Upper lobe of left lung (tissue), 6 donors: Measurements from ENCODE around the gene CCDC57. TPM values are rescaled to one million over a fixed set of nuclear protein-coding genes. Genes with fewer than 3 reads are reported as not detected.
"Not testable (repeated sequence)": the region's sequence is repeated elsewhere in the genome, so short reads cannot be mapped to it uniquely, and the experiment has no call there.

Experiments used
- ATAC-seq, 2 donors: fragments of 200-7000 bp; cut with Tn5 transposase; one replicate each; pipeline ENCODE4 v1.9.1; 2022; ENCODE audit warnings: mild to moderate bottlenecking in 2 of 2, moderate library complexity in 2 of 2; ENCODE audit not compliant: low FRiP score in 2 of 2
- DNase-seq, 2 donors: peaks; one replicate each; pipeline ENCODE4 v3.0.0-alpha.2; 2019 to 2020
- H3K27ac ChIP-seq, 4 donors: fragments of 200-600 bp; sonication (generic); one replicate each; pipeline ENCODE4 v1.5.1; 2016 to 2019
- H3K27me3 ChIP-seq, 4 donors: fragments of 200-600 bp; sonication (generic); one replicate each; pipeline ENCODE4 v1.5.1; 2017 to 2019
- H3K36me3 ChIP-seq, 4 donors: fragments of 200-600 bp; sonication (generic); one replicate each; pipeline ENCODE4 v1.5.1; 2016 to 2019
- H3K4me1 ChIP-seq, 4 donors: fragments of 200-600 bp; sonication (generic); one replicate each; pipeline ENCODE4 v1.5.1; 2018 to 2019
- H3K4me3 ChIP-seq, 4 donors: fragments of 200-600 bp; sonication (generic); one replicate each; pipeline ENCODE4 v1.5.1; 2017 to 2019; ENCODE audit warnings: mild to moderate bottlenecking in 2 of 4, moderate library complexity in 1 of 4
- H3K9me3 ChIP-seq, 4 donors: fragments of 200-600 bp; sonication (generic); one replicate each; pipeline ENCODE4 v1.5.1; 2018 to 2019
- EP300 ChIP-seq, 4 donors: sonication (generic); formaldehyde crosslinking; IDR thresholded peaks; one replicate each; pipeline ENCODE4 v1.5.1; 2017; ENCODE audit warnings: antibody characterized with exemption in 4 of 4, control low read depth in 2 of 4
- POLR2A ChIP-seq, 4 donors: fragments of 450-650 bp; IDR thresholded peaks; one replicate each; pipeline ENCODE4 v1.5.1; 2016 to 2017; ENCODE audit warnings: antibody characterized with exemption in 4 of 4, mild to moderate bottlenecking in 2 of 4
- POLR2AphosphoS5 ChIP-seq, 2 donors: sonication (generic); formaldehyde crosslinking; IDR thresholded peaks; one replicate each; pipeline ENCODE4 v1.5.1; 2017; ENCODE audit warnings: antibody characterized with exemption in 2 of 2
- WGBS, 2 donors: methylation state at CpG; one replicate each; pipeline ENCODE4 v1.1.5; 2017 to 2018; 5-methylcytosine and 5-hydroxymethylcytosine counted together
- total RNA-seq, 6 donors: library from RNA; depleted of rRNA in 4 of 6; stranded (reverse); fragments of >200 nt in 4 of 6; gene quantifications; one replicate each; pipeline versions ENCODE4 v1.1.0 to v1.2.1, GENCODE V29; 2016 to 2021
- TF ChIP-seq, protein P1 (sequence below), 6 experiments: fragments of 450-650 bp in 4 of 6; fragments of 200-600 bp in 2 of 6; sonication (generic) in 2 of 6; IDR thresholded peaks; one replicate each; pipeline ENCODE4 v1.5.1; 2016 to 2019; ENCODE audit warnings: antibody characterized with exemption in 6 of 6
- donor health status: DM: no; HTN: no; CAD: no; lungs with moderate emphysema.
- donor health status: DM: no; HTN: yes; CAD: no; lungs with severe emphysema.

The CCDC57 gene, protein sequence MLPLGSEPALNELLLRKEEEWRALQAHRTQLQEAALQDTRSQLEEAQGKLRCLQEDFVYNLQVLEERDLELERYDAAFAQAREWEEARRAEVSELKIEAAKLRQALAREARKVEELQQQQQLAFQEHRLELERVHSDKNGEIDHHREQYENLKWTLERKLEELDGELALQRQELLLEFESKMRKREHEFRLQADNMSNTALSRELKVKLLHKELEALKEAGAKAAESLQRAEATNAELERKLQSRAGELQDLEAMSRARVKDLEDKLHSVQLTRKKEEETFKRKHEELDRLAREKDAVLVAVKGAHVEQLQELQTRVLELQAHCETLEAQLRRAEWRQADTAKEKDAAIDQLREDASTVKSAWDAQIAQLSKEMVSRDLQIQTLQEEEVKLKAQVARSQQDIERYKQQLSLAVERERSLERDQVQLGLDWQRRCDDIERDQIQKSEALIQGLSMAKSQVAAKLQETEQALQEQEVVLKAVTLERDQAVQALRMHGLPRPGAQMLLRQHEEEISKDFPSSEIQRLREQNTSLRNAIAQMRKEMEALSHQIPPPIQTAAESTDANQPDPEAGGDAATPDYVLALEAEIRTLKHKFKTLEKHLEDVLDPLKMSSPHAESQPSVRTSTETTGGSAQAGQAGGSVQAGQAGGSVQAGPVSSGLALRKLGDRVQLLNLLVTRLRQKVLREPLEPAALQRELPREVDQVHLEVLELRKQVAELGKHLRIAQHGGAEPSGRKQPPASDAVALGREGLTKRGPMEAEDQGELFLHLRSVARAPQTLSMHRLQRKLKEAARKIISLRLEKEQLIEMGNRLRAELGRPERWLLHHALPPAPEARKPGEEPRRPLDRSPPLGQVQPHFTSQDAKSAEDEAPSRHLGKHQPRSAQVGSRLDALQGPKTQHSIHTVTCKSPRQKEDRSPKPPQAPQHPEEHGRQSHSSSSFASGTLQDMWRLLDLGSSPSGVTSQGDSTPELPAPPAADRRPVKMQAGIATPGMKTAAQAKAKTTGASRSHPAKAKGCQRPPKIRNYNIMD
- 100 to 1,000 TPM in 2 of 6 donors, 10 to 100 TPM in 4; 52.9 to 204 (median 71.8) TPM for total RNA-seq

DNA sequence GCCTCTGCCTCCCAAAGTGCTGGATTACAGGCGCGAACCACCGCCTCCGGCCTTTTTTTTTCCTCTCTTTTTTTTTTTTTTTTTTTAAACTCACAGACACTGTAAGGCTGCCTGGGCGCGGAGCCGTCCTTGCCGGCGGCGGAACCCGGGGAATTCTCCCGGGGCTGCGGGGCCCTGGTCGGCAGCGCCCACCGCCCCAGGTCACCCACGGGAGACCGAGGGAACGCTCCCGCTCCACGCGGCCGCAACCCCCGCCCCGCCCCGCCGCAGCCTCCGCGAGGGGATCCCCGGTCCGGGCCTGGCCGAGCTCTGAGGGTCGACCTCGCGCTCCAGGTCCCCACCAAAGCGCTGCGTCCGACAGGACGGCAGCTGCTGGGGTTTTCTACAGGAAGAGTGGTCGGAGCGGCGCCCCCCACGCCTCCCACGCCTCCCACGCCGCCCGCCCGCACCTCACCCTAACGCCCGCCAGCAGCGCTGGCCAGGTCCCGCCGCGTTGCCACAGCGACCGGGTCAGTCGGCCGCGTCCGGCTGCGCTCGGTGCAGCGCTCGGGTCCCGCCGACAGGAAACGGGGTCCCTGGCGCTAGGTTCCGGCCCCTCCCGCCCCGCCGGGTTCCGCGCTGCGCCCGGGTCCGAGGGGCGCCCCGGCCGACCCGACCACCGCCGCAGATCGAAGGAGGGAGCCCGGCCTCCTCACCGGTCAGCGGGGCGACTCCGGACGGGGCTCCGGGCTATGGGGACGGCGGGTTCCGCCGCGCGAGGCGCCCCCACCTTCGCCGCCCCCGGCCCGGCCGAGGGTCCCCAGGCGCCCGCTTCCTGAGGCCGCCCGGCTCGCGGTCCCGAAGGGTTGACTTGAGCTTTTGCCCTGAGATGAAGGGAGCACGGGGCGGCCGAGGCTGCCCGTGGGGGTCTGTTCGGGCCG is at the start of gene CCDC57:
TSS of gene CCDC57 (minus strand) at position 512 of the 920 bp plus-strand sequence. CDS start 10,898 bp downstream, outside the sequence.
- Histone ChIP-seq H3K36me3 (no peaks in the 10 kb centered on the region), H3K4me3 (peak within 1 kb of the TSS; percentile 63 to 97 (median 94)), H3K27ac (peak within 1 kb of the TSS; percentile 77 to 93 (median 88)), H3K4me1 (peaks cover 39 to 50% (median 44%) of the 10 kb centered on the region in 4 donors), H3K27me3 (no peaks in the 10 kb centered on the region), H3K9me3 (no peaks in the 10 kb centered on the region)
- TF ChIP-seq, protein P1, sequence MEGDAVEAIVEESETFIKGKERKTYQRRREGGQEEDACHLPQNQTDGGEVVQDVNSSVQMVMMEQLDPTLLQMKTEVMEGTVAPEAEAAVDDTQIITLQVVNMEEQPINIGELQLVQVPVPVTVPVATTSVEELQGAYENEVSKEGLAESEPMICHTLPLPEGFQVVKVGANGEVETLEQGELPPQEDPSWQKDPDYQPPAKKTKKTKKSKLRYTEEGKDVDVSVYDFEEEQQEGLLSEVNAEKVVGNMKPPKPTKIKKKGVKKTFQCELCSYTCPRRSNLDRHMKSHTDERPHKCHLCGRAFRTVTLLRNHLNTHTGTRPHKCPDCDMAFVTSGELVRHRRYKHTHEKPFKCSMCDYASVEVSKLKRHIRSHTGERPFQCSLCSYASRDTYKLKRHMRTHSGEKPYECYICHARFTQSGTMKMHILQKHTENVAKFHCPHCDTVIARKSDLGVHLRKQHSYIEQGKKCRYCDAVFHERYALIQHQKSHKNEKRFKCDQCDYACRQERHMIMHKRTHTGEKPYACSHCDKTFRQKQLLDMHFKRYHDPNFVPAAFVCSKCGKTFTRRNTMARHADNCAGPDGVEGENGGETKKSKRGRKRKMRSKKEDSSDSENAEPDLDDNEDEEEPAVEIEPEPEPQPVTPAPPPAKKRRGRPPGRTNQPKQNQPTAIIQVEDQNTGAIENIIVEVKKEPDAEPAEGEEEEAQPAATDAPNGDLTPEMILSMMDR (IDR thresholded peaks at IDR 0.05) = peak in 5 of 6 experiments; percentile 17 to 83 (median 59)
- peak in 3 of 4 donors; percentile 16 to 70 (median 46) for TF ChIP-seq POLR2A (IDR thresholded peaks at IDR 0.05)
- peak; percentile 66 to 80 for TF ChIP-seq POLR2AphosphoS5 (IDR thresholded peaks at IDR 0.05)
- peak in 1 of 4 donors; percentile 20 for TF ChIP-seq EP300 (IDR thresholded peaks at IDR 0.05)
- ATAC-seq = peak; percentile 79 to 93
- WGBS, 2 donors = 0% methylated on average over 20 to 49 of the region's 116 CpGs
- peak; percentile 87 to 97 for DNase-seq

DNA sequence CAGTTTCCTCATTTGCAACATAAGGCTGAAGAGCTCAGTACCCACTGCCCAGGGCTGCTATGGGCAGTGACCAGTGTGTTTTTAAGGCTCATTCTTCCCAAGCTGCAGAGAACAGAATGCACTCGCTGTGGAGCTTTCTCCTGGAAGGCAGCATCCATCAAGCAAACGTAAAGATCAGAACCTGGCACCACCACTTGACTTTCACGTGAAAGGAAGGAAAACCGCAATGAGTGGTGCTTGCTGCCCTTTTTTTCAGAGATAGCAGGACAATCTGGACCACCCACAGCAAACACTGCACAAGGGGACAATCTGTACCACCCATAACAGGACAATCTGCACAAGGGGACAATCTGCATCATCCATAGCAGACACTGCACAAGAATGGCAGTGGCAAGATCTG is 49.7 kb upstream of the CCDC57 start:
- no peak for TF ChIP-seq POLR2AphosphoS5 (IDR thresholded peaks at IDR 0.05)
- TF ChIP-seq, protein P1 (IDR thresholded peaks at IDR 0.05) = no peak
- H3K4me1 ChIP-seq = peaks cover 16 to 31% (median 24%) of the 10 kb centered on the region in 4 donors
- peaks cover 41 to 92% (median 85%) of the 10 kb centered on the region in 4 donors for H3K36me3 ChIP-seq
- H3K4me3 ChIP-seq = no peak overlapping the region
- DNase-seq (no peak), ATAC-seq (no peak)
- H3K9me3 ChIP-seq = no peaks in the 10 kb centered on the region
- 53 to 59% methylated on average over 4 of the region's 4 CpGs for WGBS, 2 donors
- no peaks in the 10 kb centered on the region for H3K27me3 ChIP-seq
- no peak overlapping the region for H3K27ac ChIP-seq

DNA sequence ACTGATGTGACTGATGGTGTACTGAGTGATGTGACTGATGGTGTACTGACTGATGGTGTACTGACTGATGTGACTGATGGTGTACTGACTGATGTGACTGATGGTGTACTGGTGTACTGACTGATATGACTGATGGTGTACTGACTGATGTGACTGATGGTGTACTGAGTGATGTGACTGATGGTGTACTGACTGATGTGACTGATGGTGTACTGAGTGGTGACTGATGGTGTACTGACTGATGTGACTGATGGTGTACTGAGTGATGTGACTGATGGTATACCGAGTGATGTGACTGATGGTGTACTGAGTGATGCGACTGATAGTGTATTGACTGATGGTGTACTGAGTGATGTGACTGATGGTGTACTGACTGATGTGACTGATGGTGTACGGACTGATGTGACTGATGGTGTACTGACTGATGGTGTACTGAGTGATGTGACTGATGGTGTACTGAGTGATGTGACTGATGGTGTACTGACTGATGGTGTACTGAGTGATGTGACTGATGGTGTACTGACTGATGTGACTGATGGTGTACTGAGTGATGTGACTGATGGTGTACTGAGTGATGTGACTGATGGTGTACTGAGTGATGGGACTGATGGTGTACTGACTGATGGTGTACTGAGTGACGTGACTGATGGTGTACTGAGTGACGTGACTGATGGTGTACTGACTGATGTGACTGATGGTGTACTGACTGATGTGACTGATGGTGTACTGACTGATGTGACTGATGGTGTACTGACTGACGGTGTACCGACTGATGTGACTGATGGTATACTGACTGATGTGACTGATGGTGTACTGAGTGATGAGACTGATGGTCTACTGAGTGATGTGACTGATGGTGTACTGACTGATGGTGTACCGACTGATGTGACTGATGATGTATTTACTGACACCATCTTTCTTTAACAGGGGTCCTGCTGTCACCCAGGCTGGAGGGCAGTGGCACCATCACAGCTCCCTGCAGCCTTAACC is 47.6 kb upstream of the CCDC57 start:
- not testable (repeated sequence) for DNase-seq, H3K4me3 ChIP-seq, H3K27ac ChIP-seq, ATAC-seq, H3K9me3 ChIP-seq, H3K27me3 ChIP-seq
- Histone ChIP-seq H3K36me3 (peaks cover 43 to 98% (median 86%) of the 10 kb centered on the region in 4 donors), H3K4me1 (peaks cover 0 to 16% (median 5%) of the 10 kb centered on the region in 4 donors)
- 85 to 90% methylated on average over 8 of the region's 8 CpGs for WGBS, 2 donors

DNA sequence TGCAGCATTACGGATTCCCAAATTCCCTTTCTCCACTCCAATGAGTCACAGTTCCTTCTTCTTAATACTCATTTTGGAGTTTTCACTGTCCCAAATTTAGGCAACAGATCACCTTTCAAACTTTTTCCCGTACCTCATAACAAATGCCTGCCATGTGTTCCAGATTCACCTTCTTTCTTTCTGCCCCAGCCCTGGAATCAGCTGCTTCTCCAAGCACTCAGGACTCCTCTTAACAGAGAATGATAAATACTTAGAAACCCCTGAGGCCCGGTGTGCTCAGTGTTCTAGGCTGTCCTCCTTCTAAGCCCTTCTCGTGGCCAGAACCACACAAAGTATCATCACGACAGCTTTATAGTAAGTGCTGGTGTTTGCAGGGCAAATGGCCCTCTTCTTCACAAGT is 45.9 kb upstream of the CCDC57 start:
- no peak for DNase-seq
- Histone ChIP-seq H3K36me3 (peaks cover 34 to 95% (median 84%) of the 10 kb centered on the region in 4 donors), H3K27me3 (no peaks in the 10 kb centered on the region), H3K4me3 (no peak overlapping the region), H3K9me3 (no peaks in the 10 kb centered on the region), H3K4me1 (peaks cover 0 to 9% (median 2%) of the 10 kb centered on the region in 4 donors), H3K27ac (peak overlapping the region in 1 of 4 donors; percentile 10)
- WGBS, 2 donors = 83 to 85% methylated on average over 5 of the region's 5 CpGs
- TF ChIP-seq POLR2A (IDR thresholded peaks at IDR 0.05) (no peak), POLR2AphosphoS5 (IDR thresholded peaks at IDR 0.05) (no peak), EP300 (IDR thresholded peaks at IDR 0.05) (no peak)
- TF ChIP-seq, protein P1 (IDR thresholded peaks at IDR 0.05) = no peak
- ATAC-seq = no peak
